GM12878 (cell line): Measurements from ENCODE around the gene CSE1L. TPM values are rescaled to one million over a fixed set of nuclear protein-coding genes. Genes with fewer than 3 reads are reported as not detected.

Experiments
- ATAC-seq: fragments of 200-7000 bp; cut with Tn5 transposase; 3 replicates; pipeline ENCODE4 v1.9.1; 2020; ENCODE audit warnings: mild to moderate bottlenecking, moderate library complexity
- BruUV-seq: library from RNA; stranded (reverse); fragments of 400-500 nt; replicated peaks from 2 replicates; lab custom pipeline; 2021; lab: Mats Ljungman, UMichigan
- CTCF ChIA-PET: fragments of 300-600 bp; sonication (Branson Sonifier 250); formaldehyde crosslinking; extraction: SDS; loops from one replicate; lab custom pipeline; 2021; ENCODE audit warnings: inconsistent platforms; lab: Yijun Ruan, JAX
- POLR2A ChIA-PET: fragments of 350-600 bp; formaldehyde crosslinking; extraction: SDS; loops from one replicate; lab custom pipeline; 2021; ENCODE audit warnings: inconsistent platforms; lab: Charles Lee
- RAD21 ChIA-PET: fragments of 300-600 bp; sonication (Branson Sonifier 250); formaldehyde crosslinking; loops from one replicate; lab custom pipeline; 2023; ENCODE audit warnings: antibody characterized with exemption; ENCODE audit not compliant: unreplicated experiment; lab: Charles Lee
- SMC1A ChIA-PET: fragments of 300-600 bp; sonication (Branson Sonifier 250); formaldehyde crosslinking; loops from one replicate; lab custom pipeline; 2023; ENCODE audit not compliant: unreplicated experiment, uncharacterized antibody; lab: Charles Lee
- DNase-seq: peaks from one replicate; pipeline ENCODE4 v3.0.0-alpha.2; 2011; ENCODE audit warnings: low read depth, low spot score
- FAIRE-seq: peaks from 3 replicates; lab custom pipeline; 2011; peaks lifted over from hg19 to GRCh38; lab: Jason Lieb, UNC
- H2AFZ ChIP-seq: 2 replicates; pipeline ENCODE4 v1.6.0; 2011; ENCODE audit warnings: low read depth, low read length, control low read depth; ENCODE audit not compliant: control insufficient read depth
- H3K27ac ChIP-seq: 2 replicates; pipeline ENCODE4 v1.5.1; 2011; ENCODE audit warnings: control low read depth; ENCODE audit not compliant: control insufficient read depth, insufficient read depth
- H3K27me3 ChIP-seq, 2 experiments: replicated peaks in 1 of 2; 2 replicates each; pipeline versions ENCODE4 v1.6.0 to v1.6.1; 2011; ENCODE audit warnings: low read length in 1 of 2; ENCODE audit not compliant: control insufficient read depth in 2 of 2, insufficient read depth in 2 of 2
- H3K36me3 ChIP-seq, 2 experiments: 2 replicates each; pipeline ENCODE4 v1.5.1; 2011; ENCODE audit warnings: low read length in 1 of 2; ENCODE audit not compliant: control insufficient read depth in 2 of 2, insufficient read depth in 2 of 2
- H3K4me1 ChIP-seq: 2 replicates; pipeline ENCODE4 v1.6.1; 2011; ENCODE audit warnings: mild to moderate bottlenecking, low read length, moderate library complexity, mixed read lengths; ENCODE audit not compliant: control insufficient read depth, insufficient read depth
- H3K4me2 ChIP-seq: 2 replicates; pipeline ENCODE4 v1.6.0; 2011; ENCODE audit warnings: control low read depth; ENCODE audit not compliant: control insufficient read depth, insufficient read depth
- H3K4me3 ChIP-seq: fragments of 200-600 bp; sonication (generic); 2 replicates; pipeline ENCODE4 v1.5.1; 2016
- H3K79me2 ChIP-seq: 2 replicates; pipeline ENCODE4 v1.6.0; 2011; ENCODE audit warnings: low read length; ENCODE audit not compliant: control insufficient read depth, insufficient read depth
- H3K9ac ChIP-seq: 2 replicates; pipeline ENCODE4 v1.8.0; 2011; ENCODE audit warnings: low read length, control low read depth, mixed read lengths; ENCODE audit not compliant: control insufficient read depth, insufficient read depth
- H3K9me3 ChIP-seq: replicated peaks from 3 replicates; pipeline ENCODE4 v1.5.1; 2011; ENCODE audit warnings: mild to moderate bottlenecking, low read length; ENCODE audit not compliant: control insufficient read depth, insufficient read depth
- H4K20me1 ChIP-seq: 2 replicates; pipeline ENCODE4 v1.6.0; 2011; ENCODE audit not compliant: control insufficient read depth, insufficient read depth
- CEBPB ChIP-seq, 2 experiments: fragments of 150-350 bp in 1 of 2; IDR thresholded peaks; 2 replicates each; pipeline ENCODE4 v1.6.1; 2012 to 2014; ENCODE audit warnings: low read depth in 2 of 2, low read length in 2 of 2, borderline replicate concordance in 1 of 2, inconsistent platforms in 1 of 2
- ETV6 ChIP-seq, 2 experiments: fragments of 450-650 bp in 1 of 2; IDR thresholded peaks in 1 of 2; conservative IDR thresholded peaks in 1 of 2; 2 replicates each; pipeline ENCODE4 v1.6.1; 2014; ENCODE audit warnings: antibody characterized with exemption in 1 of 2, borderline replicate concordance in 1 of 2, low read depth in 1 of 2, mild to moderate bottlenecking in 1 of 2, moderate library complexity in 1 of 2
- POLR2AphosphoS2 ChIP-seq: IDR thresholded peaks from 2 replicates; pipeline ENCODE4 v1.6.1; 2011; ENCODE audit warnings: low read depth, mild to moderate bottlenecking, low read length, improper control_type of control experiment, moderate library complexity
- SP1 ChIP-seq: IDR thresholded peaks from one replicate; pipeline ENCODE4 v1.6.1; 2011; ENCODE audit warnings: low read depth, low read length
- STAT1 ChIP-seq: fragments of 450-650 bp; conservative IDR thresholded peaks from 2 replicates; pipeline ENCODE4 v1.6.1; 2014; ENCODE audit warnings: antibody characterized with exemption, mild to moderate bottlenecking
- SUZ12 ChIP-seq: fragments of 200-600 bp; sonication (generic); IDR thresholded peaks from one replicate; pipeline ENCODE4 v1.6.1; 2018; ENCODE audit warnings: antibody characterized with exemption, mild to moderate bottlenecking; ENCODE audit not compliant: unreplicated experiment
- ZNF622 ChIP-seq: fragments of 450-650 bp; IDR thresholded peaks from 2 replicates; pipeline ENCODE4 v1.6.1; 2017; ENCODE audit warnings: mild to moderate bottlenecking, inconsistent platforms
- ZZZ3 ChIP-seq: IDR thresholded peaks from 2 replicates; pipeline ENCODE4 v1.6.1; 2011; ENCODE audit warnings: low read depth; ENCODE audit not compliant: control insufficient read depth, insufficient read length
- WGBS: methylation state at CpG from one replicate; pipeline ENCODE4 v1.1.6; 2016; ENCODE audit warnings: low lambda C conversion rate; ENCODE audit not compliant: insufficient replicate concordance, insufficient coverage; ENCODE audit errors: missing lambda C conversion rate; 5-methylcytosine and 5-hydroxymethylcytosine counted together
- in situ Hi-C: fragments of 300-500 bp; cut with MboI; formaldehyde crosslinking; loops from 9 replicates; pipeline ENCODE4 v1.14.3; 2018; ENCODE audit warnings: mixed read lengths
- intact Hi-C: fragments of 100-400 bp; cut with micrococcal nuclease; formaldehyde crosslinking; loops from one replicate; pipeline ENCODE4 v1.14.2; 2022; ENCODE audit not compliant: unreplicated experiment
- polyA plus RNA-seq, 11 experiments: library from polyadenylated mRNA; depleted of rRNA in 4 of 11; unstranded in 6 of 11; stranded (reverse) in 5 of 11; fragments of >200 nt; fragmentation: Nextera tagmentation in 4 of 11; fragmentation: Illumina TruSeq in 1 of 11; extraction: Ambion mirVana in 4 of 11; extraction: Trizol in 1 of 11; gene quantifications; 1 replicate in 1 of 11; 2 replicates in 10 of 11; pipeline versions ENCODE4 v1.2.1 to v1.2.3, GENCODE V29; 2011 to 2016; ENCODE audit warnings: inconsistent platforms in 2 of 11, missing spikeins in 2 of 11, low read depth in 1 of 11
- total RNA-seq, 4 experiments: library from RNA; depleted of rRNA in 3 of 4; stranded (reverse); fragments of >200 nt in 3 of 4; fragmentation: Illumina TruSeq in 1 of 4; extraction: Trizol in 1 of 4; gene quantifications; 2 replicates each; pipeline versions ENCODE4 v1.2.1 to v1.2.3, GENCODE V29; 2013 to 2021
- TF ChIP-seq, protein P1 (sequence below), 3 experiments: IDR thresholded peaks in 2 of 3; conservative IDR thresholded peaks in 1 of 3; 2 replicates each; pipeline ENCODE4 v1.5.1; 2011; ENCODE audit warnings: low read depth in 3 of 3, low read length in 3 of 3, mild to moderate bottlenecking in 3 of 3, control low read depth in 2 of 3, moderate library complexity in 2 of 3, inconsistent platforms in 1 of 3, mixed read lengths in 1 of 3; ENCODE audit not compliant: control insufficient read depth in 2 of 3, insufficient read depth in 1 of 3; ENCODE audit errors: extremely low read depth in 1 of 3
- TF ChIP-seq, protein P2 (sequence below): fragments of 450-650 bp; IDR thresholded peaks from 2 replicates; pipeline ENCODE4 v1.6.1; 2017; ENCODE audit warnings: mild to moderate bottlenecking, moderate library complexity
- TF ChIP-seq, protein P3 (sequence below): fragments of 450-650 bp; IDR thresholded peaks from 2 replicates; pipeline ENCODE4 v1.6.1; 2017; ENCODE audit warnings: mild to moderate bottlenecking, low read depth, inconsistent platforms; ENCODE audit not compliant: poor library complexity, severe bottlenecking

The CSE1L gene
- total and polyA plus RNA-seq, 10 of the 15 experiments (the other 5 are each of a cell fraction or from before 2014, with no cell fraction given), result 72.4 to 213 (median 117) TPM

- no peaks in the 10 kb centered on the region for H3K27me3 ChIP-seq
- H3K27ac ChIP-seq, result no peak overlapping the region
- H3K9ac ChIP-seq, result no peak overlapping the region
- ChIA-PET POLR2A (no interaction called here), SMC1A (no interaction called here), RAD21 (no interaction called here), CTCF (interaction anchor here (0.7 kb wide), 1 partner anchor 21 kb away, joined by 3 read pairs; no protein-coding TSS in a partner anchor)
- ATAC-seq (no peak), DNase-seq (no peak), FAIRE-seq (no peak)
- H2AFZ ChIP-seq, result no peak overlapping the region
- 98% methylated on average over 7 of the region's 7 CpGs for WGBS
- intact Hi-C loops (no loop called here), in situ Hi-C loops (no loop called here)
- peaks cover 0 to 10% of the 10 kb centered on the region in 2 experiments; a peak in 3 of 4 replicates for H3K36me3 ChIP-seq
- no peak overlapping the region for H3K4me3 ChIP-seq
- no TSS peak for BruUV-seq
- no peaks in the 10 kb centered on the region for H3K9me3 ChIP-seq
- no peaks in the 10 kb centered on the region for H4K20me1 ChIP-seq
- H3K4me1 ChIP-seq, result no peaks in the 10 kb centered on the region
- TF ChIP-seq ZNF622 (no peak), CEBPB (IDR thresholded peaks at IDR 0.05; ENCODE audit: borderline replicate concordance in 1 of 2, low read depth in 2 of 2, low read length in 2 of 2) (no peak), ZZZ3 (no peak), SUZ12 (no peak), SP1 (no peak), STAT1 (no peak), POLR2AphosphoS2 (no peak), ETV6 (conservative IDR thresholded peaks at IDR 0.05 in 1 of 2, IDR thresholded peaks at IDR 0.05 in 1 of 2; ENCODE audit: borderline replicate concordance in 1 of 2, low read depth in 1 of 2) (no peak)
- TF ChIP-seq, protein P1, sequence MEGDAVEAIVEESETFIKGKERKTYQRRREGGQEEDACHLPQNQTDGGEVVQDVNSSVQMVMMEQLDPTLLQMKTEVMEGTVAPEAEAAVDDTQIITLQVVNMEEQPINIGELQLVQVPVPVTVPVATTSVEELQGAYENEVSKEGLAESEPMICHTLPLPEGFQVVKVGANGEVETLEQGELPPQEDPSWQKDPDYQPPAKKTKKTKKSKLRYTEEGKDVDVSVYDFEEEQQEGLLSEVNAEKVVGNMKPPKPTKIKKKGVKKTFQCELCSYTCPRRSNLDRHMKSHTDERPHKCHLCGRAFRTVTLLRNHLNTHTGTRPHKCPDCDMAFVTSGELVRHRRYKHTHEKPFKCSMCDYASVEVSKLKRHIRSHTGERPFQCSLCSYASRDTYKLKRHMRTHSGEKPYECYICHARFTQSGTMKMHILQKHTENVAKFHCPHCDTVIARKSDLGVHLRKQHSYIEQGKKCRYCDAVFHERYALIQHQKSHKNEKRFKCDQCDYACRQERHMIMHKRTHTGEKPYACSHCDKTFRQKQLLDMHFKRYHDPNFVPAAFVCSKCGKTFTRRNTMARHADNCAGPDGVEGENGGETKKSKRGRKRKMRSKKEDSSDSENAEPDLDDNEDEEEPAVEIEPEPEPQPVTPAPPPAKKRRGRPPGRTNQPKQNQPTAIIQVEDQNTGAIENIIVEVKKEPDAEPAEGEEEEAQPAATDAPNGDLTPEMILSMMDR (IDR thresholded peaks at IDR 0.05 in 2 of 3, conservative IDR thresholded peaks at IDR 0.05 in 1 of 3; ENCODE audit: control insufficient read depth in 2 of 3, extremely low read depth in 1 of 3, insufficient read depth in 1 of 3, low read depth in 3 of 3, low read length in 3 of 3), result no peak
- TF ChIP-seq, protein P2, sequence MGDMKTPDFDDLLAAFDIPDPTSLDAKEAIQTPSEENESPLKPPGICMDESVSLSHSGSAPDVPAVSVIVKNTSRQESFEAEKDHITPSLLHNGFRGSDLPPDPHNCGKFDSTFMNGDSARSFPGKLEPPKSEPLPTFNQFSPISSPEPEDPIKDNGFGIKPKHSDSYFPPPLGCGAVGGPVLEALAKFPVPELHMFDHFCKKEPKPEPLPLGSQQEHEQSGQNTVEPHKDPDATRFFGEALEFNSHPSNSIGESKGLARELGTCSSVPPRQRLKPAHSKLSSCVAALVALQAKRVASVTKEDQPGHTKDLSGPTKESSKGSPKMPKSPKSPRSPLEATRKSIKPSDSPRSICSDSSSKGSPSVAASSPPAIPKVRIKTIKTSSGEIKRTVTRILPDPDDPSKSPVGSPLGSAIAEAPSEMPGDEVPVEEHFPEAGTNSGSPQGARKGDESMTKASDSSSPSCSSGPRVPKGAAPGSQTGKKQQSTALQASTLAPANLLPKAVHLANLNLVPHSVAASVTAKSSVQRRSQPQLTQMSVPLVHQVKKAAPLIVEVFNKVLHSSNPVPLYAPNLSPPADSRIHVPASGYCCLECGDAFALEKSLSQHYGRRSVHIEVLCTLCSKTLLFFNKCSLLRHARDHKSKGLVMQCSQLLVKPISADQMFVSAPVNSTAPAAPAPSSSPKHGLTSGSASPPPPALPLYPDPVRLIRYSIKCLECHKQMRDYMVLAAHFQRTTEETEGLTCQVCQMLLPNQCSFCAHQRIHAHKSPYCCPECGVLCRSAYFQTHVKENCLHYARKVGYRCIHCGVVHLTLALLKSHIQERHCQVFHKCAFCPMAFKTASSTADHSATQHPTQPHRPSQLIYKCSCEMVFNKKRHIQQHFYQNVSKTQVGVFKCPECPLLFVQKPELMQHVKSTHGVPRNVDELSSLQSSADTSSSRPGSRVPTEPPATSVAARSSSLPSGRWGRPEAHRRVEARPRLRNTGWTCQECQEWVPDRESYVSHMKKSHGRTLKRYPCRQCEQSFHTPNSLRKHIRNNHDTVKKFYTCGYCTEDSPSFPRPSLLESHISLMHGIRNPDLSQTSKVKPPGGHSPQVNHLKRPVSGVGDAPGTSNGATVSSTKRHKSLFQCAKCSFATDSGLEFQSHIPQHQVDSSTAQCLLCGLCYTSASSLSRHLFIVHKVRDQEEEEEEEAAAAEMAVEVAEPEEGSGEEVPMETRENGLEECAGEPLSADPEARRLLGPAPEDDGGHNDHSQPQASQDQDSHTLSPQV, result no peak
- TF ChIP-seq, protein P3, sequence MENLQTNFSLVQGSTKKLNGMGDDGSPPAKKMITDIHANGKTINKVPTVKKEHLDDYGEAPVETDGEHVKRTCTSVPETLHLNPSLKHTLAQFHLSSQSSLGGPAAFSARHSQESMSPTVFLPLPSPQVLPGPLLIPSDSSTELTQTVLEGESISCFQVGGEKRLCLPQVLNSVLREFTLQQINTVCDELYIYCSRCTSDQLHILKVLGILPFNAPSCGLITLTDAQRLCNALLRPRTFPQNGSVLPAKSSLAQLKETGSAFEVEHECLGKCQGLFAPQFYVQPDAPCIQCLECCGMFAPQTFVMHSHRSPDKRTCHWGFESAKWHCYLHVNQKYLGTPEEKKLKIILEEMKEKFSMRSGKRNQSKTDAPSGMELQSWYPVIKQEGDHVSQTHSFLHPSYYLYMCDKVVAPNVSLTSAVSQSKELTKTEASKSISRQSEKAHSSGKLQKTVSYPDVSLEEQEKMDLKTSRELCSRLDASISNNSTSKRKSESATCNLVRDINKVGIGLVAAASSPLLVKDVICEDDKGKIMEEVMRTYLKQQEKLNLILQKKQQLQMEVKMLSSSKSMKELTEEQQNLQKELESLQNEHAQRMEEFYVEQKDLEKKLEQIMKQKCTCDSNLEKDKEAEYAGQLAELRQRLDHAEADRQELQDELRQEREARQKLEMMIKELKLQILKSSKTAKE, result no peak
- H3K79me2 ChIP-seq, result no peaks in the 10 kb centered on the region
- H3K4me2 ChIP-seq, result no peak overlapping the region
These were observed 44.4 kb upstream of the CSE1L start for GRCh38 chr20:49001741-49002140.
